CD4-positive, alpha-beta memory T cell (primary cell): ENCODE data around the gene GPALPP1. TPM values are rescaled to one million over a fixed set of nuclear protein-coding genes. Genes with fewer than 3 reads are reported as not detected.
A peak's percentile ranks its signal among the peaks of the same experiment; 100 is the strongest.

Experiments
- CTCF ChIA-PET: fragments of 350-600 bp; sonication (Branson Sonifier 250); formaldehyde crosslinking; loops from one replicate; lab custom pipeline; 2021; ENCODE audit warnings: inconsistent platforms; ENCODE audit not compliant: partially characterized antibody; lab: Charles Lee
- POLR2A ChIA-PET: fragments of 350-600 bp; sonication (Branson Sonifier 250); formaldehyde crosslinking; loops from one replicate; lab custom pipeline; 2021; ENCODE audit not compliant: partially characterized antibody; lab: Charles Lee
- DNase-seq, 5 donors: peaks; one replicate each; pipeline versions ENCODE4 v3.0.0 to v3.0.0-alpha.2; 2020 to 2022; ENCODE audit warnings: mixed read lengths in 1 of 5
- H3K27ac ChIP-seq: one replicate; pipeline ENCODE4 v1.7.0; 2013; ENCODE audit warnings: low read depth, low read length
- H3K27me3 ChIP-seq: 2 replicates; pipeline ENCODE4 v1.7.0; 2013; ENCODE audit warnings: mild to moderate bottlenecking, low read length, moderate library complexity; ENCODE audit not compliant: insufficient read depth
- H3K36me3 ChIP-seq: 2 replicates; pipeline ENCODE4 v1.7.0; 2013; ENCODE audit warnings: mild to moderate bottlenecking, low read length, moderate library complexity; ENCODE audit not compliant: insufficient read depth
- H3K4me1 ChIP-seq: 2 replicates; pipeline ENCODE4 v1.7.0; 2013; ENCODE audit warnings: mild to moderate bottlenecking, low read length, moderate library complexity; ENCODE audit not compliant: insufficient read depth
- H3K4me3 ChIP-seq, 2 donors: one replicate each; pipeline ENCODE4 v1.7.0; 2013; ENCODE audit warnings: low read length in 2 of 2, mild to moderate bottlenecking in 1 of 2
- H3K9me3 ChIP-seq, 2 donors: one replicate each; pipeline ENCODE4 v1.7.0; 2013; ENCODE audit warnings: low read length in 2 of 2, control low read depth in 1 of 2; ENCODE audit not compliant: control insufficient read depth in 1 of 2
- H3K27ac Mint-ChIP-seq, 7 donors: one replicate each; pipeline ENCODE4 v1.8.0; 2020 to 2021; ENCODE audit warnings: mixed read lengths in 7 of 7, mild to moderate bottlenecking in 6 of 7, inconsistent platforms in 3 of 7, moderate library complexity in 3 of 7
- H3K27me3 Mint-ChIP-seq, 2 donors: one replicate each; pipeline ENCODE4 v1.8.0; 2020 to 2021; ENCODE audit warnings: mixed read lengths in 2 of 2
- H3K36me3 Mint-ChIP-seq, 2 donors: one replicate each; pipeline ENCODE4 v1.8.0; 2020 to 2021; ENCODE audit warnings: mixed read lengths in 2 of 2, inconsistent platforms in 1 of 2, mild to moderate bottlenecking in 1 of 2
- H3K4me1 Mint-ChIP-seq, 4 donors: one replicate each; pipeline ENCODE4 v1.8.0; 2020 to 2021; ENCODE audit warnings: mixed read lengths in 4 of 4, mild to moderate bottlenecking in 1 of 4
- H3K4me3 Mint-ChIP-seq, 8 donors: one replicate each; pipeline ENCODE4 v1.8.0; 2020 to 2021; ENCODE audit warnings: mixed read lengths in 8 of 8, mild to moderate bottlenecking in 7 of 8, moderate library complexity in 6 of 8, inconsistent platforms in 3 of 8
- H3K9me3 Mint-ChIP-seq, 8 donors: one replicate each; pipeline ENCODE4 v1.8.0; 2020 to 2021; ENCODE audit warnings: mixed read lengths in 8 of 8, mild to moderate bottlenecking in 5 of 8, inconsistent platforms in 3 of 8, moderate library complexity in 1 of 8
- intact Hi-C: fragments of 100-400 bp; cut with micrococcal nuclease; formaldehyde crosslinking; loops from one replicate; pipeline ENCODE4 v1.15.1; 2023
- polyA plus RNA-seq, 2 donors: library from polyadenylated mRNA; unstranded; fragments of 300-500 nt; fragmentation: Illumina TruSeq; gene quantifications; one replicate each; pipeline ENCODE4 v1.2.3, GENCODE V29; 2021
- total RNA-seq, 2 experiments: library from RNA; stranded (reverse); gene quantifications; one replicate each; pipeline ENCODE4 v1.2.3, GENCODE V29; 2021

The GPALPP1 gene
- total and polyA plus RNA-seq, 4 experiments from 2014 or later = 11.7 to 35.1 (median 27.6) TPM

GRCh38 chr13:44974056-44974793 lies 15.1 kb upstream of the GPALPP1 start:
- H3K36me3 ChIP-seq = peaks cover 5% of the 10 kb centered on the region
- ChIA-PET POLR2A (interaction anchor here (0.6 kb wide), 1 partner anchor 9 kb away, joined by 3 read pairs; no protein-coding TSS in a partner anchor), CTCF (interaction anchor here (0.8 to 9.6 kb wide), 6 partner anchors 56 to 1066 kb away, joined by 3 to 104 read pairs (median 4); no protein-coding TSS in a partner anchor)
- no peaks in the 10 kb centered on the region for H3K27me3 ChIP-seq
- Mint-ChIP-seq H3K36me3 (peaks cover 20 to 28% of the 10 kb centered on the region in 2 donors), H3K27me3 (no peaks in the 10 kb centered on the region), H3K4me3 (no peak overlapping the region), H3K27ac (no peak overlapping the region), H3K4me1 (peaks cover 0 to 4% (median 0%) of the 10 kb centered on the region in 4 donors), H3K9me3 (no peaks in the 10 kb centered on the region)
- no peak overlapping the region for H3K4me3 ChIP-seq
- no peak overlapping the region for H3K27ac ChIP-seq
- no peak for DNase-seq
- H3K9me3 ChIP-seq = no peaks in the 10 kb centered on the region
- no peaks in the 10 kb centered on the region for H3K4me1 ChIP-seq
- intact Hi-C loops = no loop called here

- ChIA-PET POLR2A (no interaction called here), CTCF (interaction anchor here (9.6 kb wide), 1 partner anchor 494 kb away, joined by 104 read pairs; no protein-coding TSS in a partner anchor)
- DNase-seq = no peak
- Mint-ChIP-seq H3K36me3 (peaks cover 28 to 39% of the 10 kb centered on the region in 2 donors), H3K4me1 (peaks cover 0 to 4% (median 0%) of the 10 kb centered on the region in 4 donors), H3K9me3 (no peaks in the 10 kb centered on the region), H3K27ac (no peak overlapping the region), H3K4me3 (no peak overlapping the region), H3K27me3 (no peaks in the 10 kb centered on the region)
- H3K27ac ChIP-seq = no peak overlapping the region
- no peaks in the 10 kb centered on the region for H3K9me3 ChIP-seq
- H3K4me3 ChIP-seq = no peak overlapping the region
- no peaks in the 10 kb centered on the region for H3K27me3 ChIP-seq
- H3K4me1 ChIP-seq = no peaks in the 10 kb centered on the region
- intact Hi-C loops = no loop called here
- H3K36me3 ChIP-seq = peaks cover 14% of the 10 kb centered on the region
These were observed 13.1 kb upstream of the GPALPP1 start for GRCh38 chr13:44976196-44976595.

GRCh38 chr13:44976949-44977583 lies 12.3 kb upstream of the GPALPP1 start:
- Mint-ChIP-seq H3K4me1 (peaks cover 0 to 4% (median 0%) of the 10 kb centered on the region in 4 donors), H3K27ac (no peak overlapping the region), H3K27me3 (no peaks in the 10 kb centered on the region), H3K36me3 (peaks cover 28 to 37% of the 10 kb centered on the region in 2 donors), H3K9me3 (no peaks in the 10 kb centered on the region), H3K4me3 (no peak overlapping the region)
- no peak overlapping the region for H3K27ac ChIP-seq
- H3K36me3 ChIP-seq = peaks cover 14% of the 10 kb centered on the region
- DNase-seq = no peak
- intact Hi-C loops = no loop called here
- no peaks in the 10 kb centered on the region for H3K27me3 ChIP-seq
- H3K9me3 ChIP-seq = no peaks in the 10 kb centered on the region
- ChIA-PET CTCF (interaction anchor here (9.6 kb wide), 1 partner anchor 495 kb away, joined by 104 read pairs; no protein-coding TSS in a partner anchor), POLR2A (no interaction called here)
- H3K4me3 ChIP-seq = no peak overlapping the region
- H3K4me1 ChIP-seq = no peaks in the 10 kb centered on the region

GRCh38 chr13:44978328-44978727 lies 11.0 kb upstream of the GPALPP1 start:
- CTCF ChIA-PET = no interaction called here

GRCh38 chr13:44989941-44990340 lies 603 bp downstream of the GPALPP1 start:
- H3K9me3 Mint-ChIP-seq = no peaks in the 10 kb centered on the region
- DNase-seq = no peak
- peaks cover 37% of the 10 kb centered on the region for H3K4me1 ChIP-seq
- CTCF ChIA-PET = interaction anchor here (1.0 kb wide), 1 partner anchor 506 kb away, joined by 3 read pairs; no protein-coding TSS in a partner anchor
- H3K9me3 ChIP-seq = no peaks in the 10 kb centered on the region
- H3K27ac ChIP-seq = peak overlapping the region; percentile 87
- peak overlapping the region; percentile 95 to 99 for H3K4me3 ChIP-seq
- H3K4me1 Mint-ChIP-seq = peaks cover 45 to 74% (median 58%) of the 10 kb centered on the region in 4 donors
- peak overlapping the region; percentile 98 to 99 (median 99) for H3K27ac Mint-ChIP-seq
- intact Hi-C loops = loop anchor here (1.0 kb wide), 3 partner anchors 72 to 413 kb away; partner anchors contain the start of gene GTF2F2
- POLR2A ChIA-PET = interaction anchor here (0.6 to 1.6 kb wide), 2 partner anchors 71 to 409 kb away, joined by 3 to 8 read pairs; no protein-coding TSS in a partner anchor
- peaks cover under 1 to 38% of the 10 kb centered on the region in 2 donors for H3K36me3 Mint-ChIP-seq
- H3K36me3 ChIP-seq = no peaks in the 10 kb centered on the region
- no peaks in the 10 kb centered on the region for H3K27me3 Mint-ChIP-seq
- H3K4me3 Mint-ChIP-seq = peak overlapping the region; percentile 98 to 100 (median 99)
- H3K27me3 ChIP-seq = no peaks in the 10 kb centered on the region

More at GRCh38 chr13:44978328-44978727, 11.0 kb upstream of the GPALPP1 start:
- no peak overlapping the region for H3K27ac Mint-ChIP-seq
- POLR2A ChIA-PET = no interaction called here
- peaks cover 28 to 35% of the 10 kb centered on the region in 2 donors for H3K36me3 Mint-ChIP-seq
- H3K9me3 Mint-ChIP-seq = peaks cover 0 to 2% (median 0%) of the 10 kb centered on the region in 8 donors
- Histone ChIP-seq H3K4me1 (no peaks in the 10 kb centered on the region), H3K27ac (no peak overlapping the region), H3K36me3 (peaks cover 14% of the 10 kb centered on the region), H3K9me3 (no peaks in the 10 kb centered on the region), H3K4me3 (no peak overlapping the region), H3K27me3 (no peaks in the 10 kb centered on the region)
- peaks cover 0 to 9% (median 1%) of the 10 kb centered on the region in 4 donors for H3K4me1 Mint-ChIP-seq
- intact Hi-C loops = no loop called here
- H3K4me3 Mint-ChIP-seq = no peak overlapping the region
- no peaks in the 10 kb centered on the region for H3K27me3 Mint-ChIP-seq
- no peak for DNase-seq

GRCh38 chr13:45003417-45003816 lies 14.1 kb downstream of the GPALPP1 start:
- Mint-ChIP-seq H3K4me1 (peaks cover 0 to 1% (median under 1%) of the 10 kb centered on the region in 4 donors), H3K36me3 (peaks cover 32 to 52% of the 10 kb centered on the region in 2 donors), H3K4me3 (no peak overlapping the region), H3K27ac (no peak overlapping the region), H3K27me3 (no peaks in the 10 kb centered on the region), H3K9me3 (no peaks in the 10 kb centered on the region)
- intact Hi-C loops = no loop called here
- Histone ChIP-seq H3K4me3 (no peak overlapping the region), H3K27me3 (no peaks in the 10 kb centered on the region), H3K36me3 (peaks cover 23% of the 10 kb centered on the region), H3K9me3 (no peaks in the 10 kb centered on the region), H3K27ac (no peak overlapping the region), H3K4me1 (no peaks in the 10 kb centered on the region)
- POLR2A ChIA-PET = no interaction called here
- CTCF ChIA-PET = no interaction called here
- DNase-seq = no peak

GRCh38 chr13:45004096-45004495 lies 14.8 kb downstream of the GPALPP1 start:
- H3K36me3 Mint-ChIP-seq = peaks cover 34 to 54% of the 10 kb centered on the region in 2 donors
- Histone ChIP-seq H3K27ac (no peak overlapping the region), H3K36me3 (peaks cover 27% of the 10 kb centered on the region), H3K9me3 (no peaks in the 10 kb centered on the region), H3K27me3 (no peaks in the 10 kb centered on the region), H3K4me1 (no peaks in the 10 kb centered on the region), H3K4me3 (no peak overlapping the region)
- intact Hi-C loops = no loop called here
- H3K27ac Mint-ChIP-seq = no peak overlapping the region
- no peaks in the 10 kb centered on the region for H3K27me3 Mint-ChIP-seq
- H3K4me1 Mint-ChIP-seq = no peaks in the 10 kb centered on the region
- H3K9me3 Mint-ChIP-seq = no peaks in the 10 kb centered on the region
- CTCF ChIA-PET = interaction anchor here (0.7 kb wide), 1 partner anchor 31 kb away, joined by 3 read pairs; no protein-coding TSS in a partner anchor
- POLR2A ChIA-PET = no interaction called here
- DNase-seq = no peak
- H3K4me3 Mint-ChIP-seq = no peak overlapping the region
